ENCODE measurements around the gene ZWILCH.

The ZWILCH gene

GRCh38 chr15:66542896-66543295 lies 37.8 kb downstream of the ZWILCH start:
- no peak for TF ChIP-seq CTCF (IDR thresholded peaks at IDR 0.05; ENCODE audit: control extremely low read depth, extremely low read depth, low read depth, missing control alignments)
- ChIA-PET POLR2A (no interaction called here), CTCF (interaction anchor here (0.9 kb wide), 1 partner anchor 11 kb away, joined by 3 read pairs; no protein-coding TSS in a partner anchor)
- no peak for DNase-seq (ENCODE audit: extremely low spot score)

GRCh38 chr15:66545255-66545654 lies 40.1 kb downstream of the ZWILCH start:
- ChIA-PET POLR2A (no interaction called here), CTCF (no interaction called here)
- no peak for DNase-seq (ENCODE audit: extremely low spot score)
- no peak for TF ChIP-seq CTCF (IDR thresholded peaks at IDR 0.05; ENCODE audit: control extremely low read depth, extremely low read depth, low read depth, missing control alignments)

- ChIA-PET CTCF (no interaction called here), POLR2A (no interaction called here)
- DNase-seq (ENCODE audit: extremely low spot score): no peak
- TF ChIP-seq CTCF (IDR thresholded peaks at IDR 0.05; ENCODE audit: control extremely low read depth, extremely low read depth, low read depth, missing control alignments): no peak
Measured at GRCh38 chr15:66555685-66556084, 50.6 kb downstream of the ZWILCH start.

GRCh38 chr15:66558271-66558670 lies 53.1 kb downstream of the ZWILCH start:
- TF ChIP-seq CTCF (IDR thresholded peaks at IDR 0.05; ENCODE audit: control extremely low read depth, extremely low read depth, low read depth, missing control alignments): no peak
- CTCF ChIA-PET: interaction anchor here (0.9 to 1.5 kb wide), 2 partner anchors 8 to 14 kb away, joined by 3 to 7 read pairs; partner anchors contain the start of gene LCTL
- POLR2A ChIA-PET: no interaction called here
- DNase-seq (ENCODE audit: extremely low spot score): no peak

- no peak for TF ChIP-seq CTCF (IDR thresholded peaks at IDR 0.05; ENCODE audit: control extremely low read depth, extremely low read depth, low read depth, missing control alignments)
- DNase-seq (ENCODE audit: extremely low spot score): no peak
- CTCF ChIA-PET: interaction anchor here (1.1 to 1.2 kb wide), 2 partner anchors 10 to 290 kb away, joined by 3 read pairs; no protein-coding TSS in a partner anchor
- POLR2A ChIA-PET: no interaction called here
Measured at GRCh38 chr15:66560856-66561525, 55.9 kb downstream of the ZWILCH start.

- TF ChIP-seq CTCF (IDR thresholded peaks at IDR 0.05; ENCODE audit: control extremely low read depth, extremely low read depth, low read depth, missing control alignments): no peak
- ChIA-PET CTCF (no interaction called here), POLR2A (no interaction called here)
- DNase-seq (ENCODE audit: extremely low spot score): no peak
Measured at GRCh38 chr15:66563126-66563525, 58.0 kb downstream of the ZWILCH start.

Data from GM10248 (cell line).